Nephron (organoid): ENCODE results near the gene XRCC1.

Experiments
- H3K27ac Mint-ChIP-seq, 3 experiments: 2 replicates each; pipeline ENCODE4 v1.8.0; 2020; ENCODE audit warnings: mixed read lengths in 3 of 3, mild to moderate bottlenecking in 2 of 3, moderate library complexity in 1 of 3
- H3K27me3 Mint-ChIP-seq: 2 replicates; pipeline ENCODE4 v1.8.0; 2021; ENCODE audit warnings: low read depth, mild to moderate bottlenecking, moderate library complexity, mixed read lengths
- H3K36me3 Mint-ChIP-seq: 2 replicates; pipeline ENCODE4 v1.8.0; 2020; ENCODE audit warnings: low read depth, mixed read lengths
- H3K4me1 Mint-ChIP-seq: 2 replicates; pipeline ENCODE4 v1.8.0; 2020; ENCODE audit warnings: mixed read lengths
- H3K4me3 Mint-ChIP-seq, 3 experiments: 2 replicates each; pipeline ENCODE4 v1.8.0; 2020; ENCODE audit warnings: mild to moderate bottlenecking in 3 of 3, mixed read lengths in 3 of 3, moderate library complexity in 2 of 3
- H3K9me3 Mint-ChIP-seq: 2 replicates; pipeline ENCODE4 v1.8.0; 2020; ENCODE audit warnings: mixed read lengths
- TF ChIP-seq, protein P1 (sequence below), 3 experiments: fragments of 200-600 bp; sonication (generic); IDR thresholded peaks; one replicate each; pipeline ENCODE4 v1.5.0; 2021; ENCODE audit warnings: antibody characterized with exemption in 3 of 3; ENCODE audit not compliant: unreplicated experiment in 3 of 3

The XRCC1 gene

DNA sequence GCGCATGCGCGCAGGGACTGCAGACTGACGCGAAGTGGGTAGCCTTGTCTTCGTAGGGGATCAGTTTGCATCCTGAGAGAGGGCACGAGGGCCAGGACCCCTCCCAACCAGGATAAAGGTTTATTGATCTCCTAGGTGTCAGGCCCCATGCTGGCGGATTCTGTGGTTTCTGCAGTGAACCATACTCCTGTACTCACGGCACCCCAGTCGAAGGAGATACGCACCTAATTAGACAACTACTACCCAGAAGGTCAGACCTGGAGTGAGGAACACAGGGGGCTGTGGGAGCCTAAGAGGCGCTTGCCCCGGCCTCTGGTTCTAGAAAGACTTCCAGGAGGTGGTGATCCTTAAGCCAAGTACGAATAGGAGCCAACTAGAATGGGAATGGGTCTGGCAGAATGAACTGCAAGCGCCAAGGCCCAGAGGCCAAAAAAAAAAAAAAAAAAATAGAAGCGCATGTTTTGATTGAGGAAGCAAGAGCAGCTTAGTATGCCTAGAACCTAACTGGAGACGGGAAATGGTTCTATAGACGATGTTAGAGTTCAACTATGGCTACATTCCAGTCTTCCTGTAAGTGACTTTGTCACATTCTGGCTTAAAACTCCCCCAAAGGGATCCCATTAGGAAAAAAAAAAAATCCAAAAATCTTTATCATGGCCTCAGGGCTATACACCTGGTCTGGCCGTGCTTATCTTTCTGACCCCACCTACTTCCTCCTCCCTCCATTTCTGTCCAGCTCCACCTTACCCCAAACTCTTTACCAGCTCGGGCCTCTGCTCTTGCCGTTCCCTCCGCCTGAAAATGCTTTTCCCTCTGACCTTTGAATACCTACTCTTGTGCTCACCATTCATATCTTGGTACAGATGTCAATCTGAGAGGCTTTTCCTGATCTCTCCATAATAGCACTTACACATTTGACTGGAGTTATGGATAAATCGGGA lies 45.0 kb upstream of the XRCC1 start:
- peaks cover 22% of the 10 kb centered on the region for H3K4me1 Mint-ChIP-seq
- TF ChIP-seq, protein P1, sequence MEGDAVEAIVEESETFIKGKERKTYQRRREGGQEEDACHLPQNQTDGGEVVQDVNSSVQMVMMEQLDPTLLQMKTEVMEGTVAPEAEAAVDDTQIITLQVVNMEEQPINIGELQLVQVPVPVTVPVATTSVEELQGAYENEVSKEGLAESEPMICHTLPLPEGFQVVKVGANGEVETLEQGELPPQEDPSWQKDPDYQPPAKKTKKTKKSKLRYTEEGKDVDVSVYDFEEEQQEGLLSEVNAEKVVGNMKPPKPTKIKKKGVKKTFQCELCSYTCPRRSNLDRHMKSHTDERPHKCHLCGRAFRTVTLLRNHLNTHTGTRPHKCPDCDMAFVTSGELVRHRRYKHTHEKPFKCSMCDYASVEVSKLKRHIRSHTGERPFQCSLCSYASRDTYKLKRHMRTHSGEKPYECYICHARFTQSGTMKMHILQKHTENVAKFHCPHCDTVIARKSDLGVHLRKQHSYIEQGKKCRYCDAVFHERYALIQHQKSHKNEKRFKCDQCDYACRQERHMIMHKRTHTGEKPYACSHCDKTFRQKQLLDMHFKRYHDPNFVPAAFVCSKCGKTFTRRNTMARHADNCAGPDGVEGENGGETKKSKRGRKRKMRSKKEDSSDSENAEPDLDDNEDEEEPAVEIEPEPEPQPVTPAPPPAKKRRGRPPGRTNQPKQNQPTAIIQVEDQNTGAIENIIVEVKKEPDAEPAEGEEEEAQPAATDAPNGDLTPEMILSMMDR (IDR thresholded peaks at IDR 0.05; ENCODE audit: unreplicated experiment in 3 of 3), result no peak
- peaks cover 20% of the 10 kb centered on the region for H3K36me3 Mint-ChIP-seq
- H3K27ac Mint-ChIP-seq, result peak overlapping the region; percentile 99 to 100 (median 99)
- H3K9me3 Mint-ChIP-seq, result no peaks in the 10 kb centered on the region
- no peaks in the 10 kb centered on the region for H3K27me3 Mint-ChIP-seq
- peak overlapping the region; percentile 94 to 98 (median 97) for H3K4me3 Mint-ChIP-seq

DNA sequence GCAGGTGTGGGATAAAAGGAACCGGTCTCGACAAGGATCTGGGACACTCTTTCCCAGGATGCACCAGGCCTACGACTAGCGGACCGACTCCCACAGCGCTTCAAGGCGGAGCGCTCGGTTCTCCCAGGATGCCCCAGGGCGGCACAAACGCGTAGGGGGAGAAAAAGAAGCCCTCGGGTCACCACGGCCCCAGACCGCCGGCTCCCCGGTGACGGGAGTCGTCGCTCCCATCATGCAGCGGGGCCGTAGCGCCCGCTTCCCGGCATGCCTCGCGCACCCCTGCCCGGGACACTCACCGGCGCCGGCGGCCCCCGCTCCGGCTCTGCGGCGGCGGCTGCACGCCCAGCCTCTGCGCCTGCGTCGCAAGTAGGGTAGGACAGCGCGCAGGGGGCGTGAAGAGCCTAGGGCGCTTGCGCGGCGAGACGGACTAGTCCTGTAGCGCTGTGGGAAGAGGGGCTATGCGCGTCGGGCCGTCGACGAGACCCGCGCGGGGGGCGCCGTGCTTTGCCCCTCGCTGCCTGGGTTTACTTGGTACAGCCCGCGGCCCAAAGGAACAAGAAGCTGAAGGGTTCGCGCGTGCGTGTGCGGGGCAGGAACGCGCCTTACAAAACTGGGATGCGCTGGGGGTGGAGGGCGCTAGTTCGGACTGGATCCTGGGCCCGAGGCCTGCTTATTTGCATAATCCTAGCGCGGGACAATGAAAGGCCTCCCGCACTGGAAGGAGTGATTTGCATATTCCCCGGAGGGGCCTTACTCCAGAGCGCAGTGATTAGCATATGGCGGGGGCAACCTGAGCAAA lies 44.1 kb upstream of the XRCC1 start, which contains the start of gene ZNF428:
Gene ZNF428, minus strand, starts transcription at position 368 of the 799 bp plus-strand sequence. CDS start 5,325 bp downstream, outside the sequence.
- peaks cover 22% of the 10 kb centered on the region for H3K4me1 Mint-ChIP-seq
- H3K27ac Mint-ChIP-seq, result peak within 1 kb of the TSS; percentile 99 to 100 (median 99)
- no peaks in the 10 kb centered on the region for H3K9me3 Mint-ChIP-seq
- H3K4me3 Mint-ChIP-seq, result peak within 1 kb of the TSS; percentile 94 to 98 (median 97)
- TF ChIP-seq, protein P1 (IDR thresholded peaks at IDR 0.05; ENCODE audit: unreplicated experiment in 3 of 3), result no peak
- no peaks in the 10 kb centered on the region for H3K27me3 Mint-ChIP-seq
- peaks cover 23% of the 10 kb centered on the region for H3K36me3 Mint-ChIP-seq

DNA sequence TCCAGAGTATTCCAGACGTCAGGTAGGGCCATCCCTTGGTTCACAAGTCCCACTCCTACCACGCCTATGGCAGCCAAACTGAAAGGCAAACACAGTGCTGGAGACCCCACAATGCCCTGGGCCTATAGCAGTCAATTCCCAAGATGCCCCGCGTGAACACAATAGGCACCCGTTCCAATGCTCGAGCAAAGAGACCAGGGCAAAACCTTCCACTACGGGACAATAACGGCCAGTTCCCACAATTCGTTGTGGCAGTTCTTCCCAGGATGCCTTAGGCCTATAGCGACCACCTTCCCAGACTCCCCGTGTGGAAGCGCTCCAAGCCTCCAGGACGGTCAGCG lies 43.6 kb upstream of the XRCC1 start:
- Mint-ChIP-seq H3K4me3 (peak overlapping the region; percentile 94 to 98 (median 97)), H3K4me1 (peaks cover 22% of the 10 kb centered on the region), H3K27ac (peak overlapping the region; percentile 99 to 100 (median 99)), H3K9me3 (no peaks in the 10 kb centered on the region), H3K27me3 (no peaks in the 10 kb centered on the region), H3K36me3 (peaks cover 23% of the 10 kb centered on the region)
- TF ChIP-seq, protein P1 (IDR thresholded peaks at IDR 0.05; ENCODE audit: unreplicated experiment in 3 of 3), result no peak

DNA sequence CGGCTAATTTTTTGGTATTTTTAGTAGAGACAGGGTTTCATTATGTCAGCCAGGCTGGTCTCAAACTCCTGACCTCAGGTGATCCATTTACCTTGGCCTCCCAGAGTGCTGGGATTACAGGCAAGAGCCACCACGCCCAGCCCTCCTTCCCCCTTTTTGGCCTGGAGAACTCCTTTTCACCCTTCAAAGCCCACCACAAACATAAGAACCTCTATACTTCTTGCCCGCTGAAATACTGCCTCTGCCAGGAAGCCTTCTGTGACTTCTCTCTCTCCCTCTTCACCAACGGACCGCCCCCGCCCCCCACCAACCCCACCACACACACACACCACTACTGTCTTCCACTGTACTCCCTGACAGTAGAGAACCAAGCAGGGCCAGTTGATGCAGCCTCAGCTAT lies 41.6 kb upstream of the XRCC1 start:
- Mint-ChIP-seq H3K27me3 (no peaks in the 10 kb centered on the region), H3K4me1 (peaks cover 22% of the 10 kb centered on the region), H3K9me3 (no peaks in the 10 kb centered on the region), H3K27ac (peak overlapping the region in 1 of 3 experiments; percentile 27), H3K4me3 (peak overlapping the region; percentile 20 to 51 (median 25)), H3K36me3 (peaks cover 35% of the 10 kb centered on the region)
- TF ChIP-seq, protein P1 (IDR thresholded peaks at IDR 0.05; ENCODE audit: unreplicated experiment in 3 of 3), result no peak

DNA sequence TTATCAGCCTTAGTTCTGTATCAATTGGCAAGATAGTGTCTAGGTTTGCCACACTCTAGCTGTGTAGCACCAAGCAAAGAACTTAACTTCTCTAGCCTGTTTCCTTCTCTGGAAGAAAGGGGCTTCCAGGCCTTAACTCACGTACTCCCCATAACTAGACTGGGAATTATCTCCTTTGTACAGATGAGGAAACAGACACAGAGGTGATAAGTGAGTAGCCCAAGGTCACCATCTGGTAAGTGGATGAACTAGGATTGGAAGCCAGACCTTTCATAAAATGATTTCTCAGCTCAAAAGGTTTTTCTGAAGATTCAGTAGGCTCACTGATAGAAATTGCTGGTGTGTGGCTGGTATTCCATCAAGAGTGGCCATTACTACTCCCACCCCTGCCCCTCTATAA lies 41.0 kb upstream of the XRCC1 start:
- Mint-ChIP-seq H3K36me3 (peaks cover 36% of the 10 kb centered on the region), H3K4me3 (no peak overlapping the region), H3K27me3 (no peaks in the 10 kb centered on the region), H3K27ac (peak overlapping the region in 1 of 3 experiments; percentile 41), H3K4me1 (peaks cover 17% of the 10 kb centered on the region), H3K9me3 (no peaks in the 10 kb centered on the region)
- TF ChIP-seq, protein P1 (IDR thresholded peaks at IDR 0.05; ENCODE audit: unreplicated experiment in 3 of 3), result no peak
